H1 (cell line): ENCODE measurements around the gene NSUN7. TPM values are rescaled to one million over a fixed set of nuclear protein-coding genes. Genes with fewer than 3 reads are reported as not detected.

ENCODE experiments used
- CTCF ChIA-PET: fragments of 300-600 bp; sonication (Branson Sonifier 250); formaldehyde crosslinking; loops from one replicate; lab custom pipeline; 2021; ENCODE audit not compliant: partially characterized antibody; lab: Charles Lee
- POLR2A ChIA-PET: fragments of 300-600 bp; sonication (Branson Sonifier 250); formaldehyde crosslinking; loops from one replicate; lab custom pipeline; 2021; ENCODE audit warnings: inconsistent platforms; ENCODE audit not compliant: partially characterized antibody; lab: Charles Lee
- DNase-seq, 2 experiments: peaks; one replicate each; pipeline versions ENCODE4 v3.0.0 to v3.0.0-alpha.2; 2010 to 2022; ENCODE audit warnings: low spot score in 2 of 2, low read depth in 1 of 2, mixed read lengths in 1 of 2
- FAIRE-seq: peaks from 2 replicates; lab custom pipeline; 2011; peaks lifted over from hg19 to GRCh38; lab: Jason Lieb, UNC
- H2AFZ ChIP-seq: 2 replicates; pipeline ENCODE4 v1.8.1; 2012; ENCODE audit warnings: low read length, inconsistent platforms
- H2AK5ac ChIP-seq: 2 replicates; pipeline ENCODE4 v1.6.1; 2013; ENCODE audit warnings: low read depth, low read length
- H2BK120ac ChIP-seq: replicated peaks from 2 replicates; pipeline ENCODE3; 2013; ENCODE audit warnings: low read depth, low read length, inconsistent platforms
- H2BK12ac ChIP-seq: 2 replicates; pipeline ENCODE4 v1.6.1; 2013; ENCODE audit warnings: low read depth, low read length
- H2BK15ac ChIP-seq: 2 replicates; pipeline ENCODE4 v1.6.1; 2013; ENCODE audit warnings: low read length
- H2BK20ac ChIP-seq: 2 replicates; pipeline ENCODE4 v1.6.1; 2013; ENCODE audit warnings: low read length
- H2BK5ac ChIP-seq: 2 replicates; pipeline ENCODE4 v1.6.1; 2013; ENCODE audit warnings: low read depth, low read length
- H3K14ac ChIP-seq: 2 replicates; pipeline ENCODE4 v1.6.1; 2013; ENCODE audit warnings: inconsistent platforms; ENCODE audit not compliant: insufficient read length
- H3K18ac ChIP-seq: 2 replicates; pipeline ENCODE4 v1.6.1; 2013; ENCODE audit warnings: low read length; ENCODE audit errors: extremely low read depth
- H3K23ac ChIP-seq: 2 replicates; pipeline ENCODE4 v1.6.1; 2013; ENCODE audit warnings: inconsistent platforms; ENCODE audit not compliant: insufficient read length
- H3K23me2 ChIP-seq: 2 replicates; pipeline ENCODE4 v1.6.1; 2013; ENCODE audit warnings: low read depth, low read length
- H3K27ac ChIP-seq: 2 replicates; pipeline ENCODE4 v1.6.1; 2011; ENCODE audit warnings: low read depth, low read length, inconsistent platforms
- H3K27me3 ChIP-seq, 4 experiments: replicated peaks in 1 of 4; 1 replicate in 1 of 4; 2 replicates in 3 of 4; pipeline versions ENCODE4 v1.6.1 to v1.8.1; 2011 to 2013; ENCODE audit warnings: low read length in 3 of 4, mild to moderate bottlenecking in 3 of 4, inconsistent platforms in 2 of 4, mixed read lengths in 2 of 4, moderate library complexity in 1 of 4; ENCODE audit not compliant: control insufficient read depth in 3 of 4, insufficient read depth in 3 of 4; ENCODE audit errors: extremely low read depth in 1 of 4
- H3K36me3 ChIP-seq, 4 experiments: 2 replicates each; pipeline versions ENCODE4 v1.6.1 to v1.8.1; 2011 to 2013; ENCODE audit warnings: mild to moderate bottlenecking in 4 of 4, low read length in 3 of 4, moderate library complexity in 2 of 4, control low read depth in 1 of 4, inconsistent platforms in 1 of 4; ENCODE audit not compliant: insufficient read depth in 4 of 4, control insufficient read depth in 2 of 4
- H3K4ac ChIP-seq: replicated peaks from 2 replicates; pipeline ENCODE3; 2013; ENCODE audit warnings: low read length, low read depth, mixed read lengths, inconsistent platforms; ENCODE audit not compliant: insufficient read length
- H3K4me1 ChIP-seq, 4 experiments: replicated peaks in 1 of 4; 1 replicate in 1 of 4; 2 replicates in 3 of 4; pipeline versions ENCODE4 v1.6.1 to v1.8.1; 2011 to 2013; ENCODE audit warnings: low read length in 3 of 4, inconsistent platforms in 2 of 4, mixed read lengths in 1 of 4; ENCODE audit not compliant: insufficient read depth in 4 of 4, control insufficient read depth in 3 of 4
- H3K4me2 ChIP-seq, 2 experiments: 2 replicates each; pipeline versions ENCODE4 v1.6.1 to v1.8.1; 2011 to 2013; ENCODE audit warnings: low read depth in 2 of 2, low read length in 2 of 2, control low read depth in 1 of 2, inconsistent platforms in 1 of 2, mild to moderate bottlenecking in 1 of 2; ENCODE audit not compliant: insufficient read depth in 1 of 2
- H3K4me3 ChIP-seq, 4 experiments: fragments of 200-600, 300-600 bp in 1 of 4; sonication (generic), shearing (Covaris generic), sonication (Bioruptor Twin) in 1 of 4; 2 replicates each; pipeline versions ENCODE4 v1.5.1 to v1.8.1; 2011 to 2016; ENCODE audit warnings: low read length in 4 of 4, low read depth in 3 of 4, control low read depth in 2 of 4, inconsistent platforms in 2 of 4, mild to moderate bottlenecking in 2 of 4, mixed read lengths in 1 of 4, moderate library complexity in 1 of 4; ENCODE audit not compliant: insufficient read depth in 2 of 4; ENCODE audit errors: extremely low read depth in 1 of 4
- H3K56ac ChIP-seq: replicated peaks from 2 replicates; pipeline ENCODE3; 2013; ENCODE audit warnings: low read depth, mild to moderate bottlenecking, mixed read lengths, low read length, inconsistent platforms; ENCODE audit not compliant: insufficient read length
- H3K79me1 ChIP-seq: 2 replicates; pipeline ENCODE4 v1.6.1; 2013; ENCODE audit warnings: low read depth, low read length, control low read depth
- H3K79me2 ChIP-seq, 2 experiments: 2 replicates each; pipeline versions ENCODE4 v1.6.1 to v1.8.1; 2012 to 2013; ENCODE audit warnings: low read length in 2 of 2, mild to moderate bottlenecking in 2 of 2, inconsistent platforms in 1 of 2; ENCODE audit not compliant: insufficient read depth in 2 of 2, control insufficient read depth in 1 of 2
- H3K9ac ChIP-seq, 4 experiments: replicated peaks in 1 of 4; 1 replicate in 1 of 4; 2 replicates in 3 of 4; pipeline versions ENCODE4 v1.6.1 to v1.8.1; 2011 to 2013; ENCODE audit warnings: low read depth in 3 of 4, low read length in 3 of 4, control low read depth in 2 of 4, mild to moderate bottlenecking in 2 of 4, moderate library complexity in 2 of 4, inconsistent platforms in 1 of 4; ENCODE audit errors: extremely low read depth in 1 of 4
- H3K9me3 ChIP-seq, 2 experiments: 2 replicates each; pipeline versions ENCODE4 v1.6.1 to v1.8.1; 2012 to 2013; ENCODE audit warnings: mild to moderate bottlenecking in 2 of 2, moderate library complexity in 2 of 2, control low read depth in 1 of 2, inconsistent platforms in 1 of 2, low read depth in 1 of 2, low read length in 1 of 2, mixed read lengths in 1 of 2; ENCODE audit not compliant: insufficient read depth in 2 of 2
- H4K20me1 ChIP-seq, 2 experiments: replicated peaks in 1 of 2; 2 replicates each; pipeline versions ENCODE3 to v1.8.1; 2011 to 2013; ENCODE audit warnings: inconsistent platforms in 2 of 2, low read length in 2 of 2, mild to moderate bottlenecking in 1 of 2; ENCODE audit not compliant: insufficient read depth in 2 of 2, control insufficient read depth in 1 of 2
- H4K5ac ChIP-seq: 2 replicates; pipeline ENCODE4 v1.6.1; 2013; ENCODE audit warnings: low read length, low read depth, mixed read lengths, inconsistent platforms; ENCODE audit not compliant: insufficient read length
- H4K8ac ChIP-seq: 2 replicates; pipeline ENCODE4 v1.8.0; 2013; ENCODE audit warnings: mild to moderate bottlenecking, moderate library complexity, low read length, inconsistent platforms; ENCODE audit not compliant: insufficient read depth; ENCODE audit errors: extremely low read depth
- H4K91ac ChIP-seq: replicated peaks from 2 replicates; pipeline ENCODE3; 2013; ENCODE audit warnings: low read length, mixed read lengths, inconsistent platforms; ENCODE audit not compliant: insufficient read length
- BRCA1 ChIP-seq: IDR thresholded peaks from 2 replicates; pipeline ENCODE4 v1.6.1; 2012; ENCODE audit warnings: low read depth, low read length, improper control_type of control experiment
- FOSL1 ChIP-seq: IDR thresholded peaks from 2 replicates; pipeline ENCODE4 v1.6.1; 2011; ENCODE audit warnings: mild to moderate bottlenecking, low read depth, low read length, moderate library complexity; ENCODE audit not compliant: insufficient read depth
- HDAC2 ChIP-seq, 2 experiments: fragments of 300-600 bp in 1 of 2; sonication (generic) in 1 of 2; IDR thresholded peaks; 2 replicates each; pipeline ENCODE4 v1.6.1; 2011 to 2012; ENCODE audit warnings: low read depth in 2 of 2, low read length in 2 of 2, mild to moderate bottlenecking in 2 of 2, moderate library complexity in 2 of 2, borderline replicate concordance in 1 of 2, inconsistent platforms in 1 of 2
- RAD21 ChIP-seq, 2 experiments: IDR thresholded peaks in 1 of 2; conservative IDR thresholded peaks in 1 of 2; 2 replicates each; pipeline ENCODE4 v1.6.1; 2011; ENCODE audit warnings: low read depth in 2 of 2, low read length in 2 of 2, improper control_type of control experiment in 1 of 2, inconsistent platforms in 1 of 2, mild to moderate bottlenecking in 1 of 2, moderate library complexity in 1 of 2
- RBBP5 ChIP-seq: IDR thresholded peaks from 2 replicates; pipeline ENCODE4 v1.7.1; 2012; ENCODE audit warnings: low read depth, mild to moderate bottlenecking, inconsistent platforms, low read length, moderate library complexity, borderline replicate concordance
- WGBS, 2 experiments: shearing (Covaris generic) in 1 of 2; methylation state at CpG; one replicate each; pipeline versions ENCODE4 v1.1.6 to v1.1.7; 2013 to 2015; ENCODE audit warnings: low lambda C conversion rate in 2 of 2, mixed read lengths in 2 of 2, inconsistent platforms in 1 of 2, low coverage in 1 of 2, missing lambda C conversion rate in 1 of 2; ENCODE audit not compliant: insufficient replicate concordance in 2 of 2, insufficient coverage in 1 of 2, insufficient read length in 1 of 2; ENCODE audit errors: extremely low coverage in 1 of 2, missing lambda C conversion rate in 1 of 2; 5-methylcytosine and 5-hydroxymethylcytosine counted together
- polyA plus RNA-seq, 7 experiments: library from polyadenylated mRNA; depleted of rRNA in 3 of 7; stranded (reverse) in 5 of 7; unstranded in 2 of 7; fragments of >200 nt in 5 of 7; fragments of 200-250 nt in 2 of 7; gene quantifications; 1 replicate in 5 of 7; 2 replicates in 1 of 7; 4 replicates in 1 of 7; pipeline versions ENCODE4 v1.2.1 to v1.2.3, GENCODE V29; 2011 to 2013; ENCODE audit warnings: missing spikeins in 2 of 7, mixed read lengths in 2 of 7
- total RNA-seq: library from RNA; stranded (reverse); fragmentation: NEBNext Ultra II Directional; extraction: Animal tissue kit (Norgen Biotek cat#: 25700); gene quantifications from 2 replicates; pipeline ENCODE4 v1.2.1, GENCODE V29; 2021
- TF ChIP-seq, protein P1 (sequence below): IDR thresholded peaks from 2 replicates; pipeline ENCODE4 v1.6.1; 2012; ENCODE audit warnings: inconsistent platforms

The NSUN7 gene
- total and polyA plus RNA-seq, 2 of the 8 experiments (the other 6 are each of a cell fraction or from before 2014, with no cell fraction given), result 8.8 to 24.4 TPM

DNA sequence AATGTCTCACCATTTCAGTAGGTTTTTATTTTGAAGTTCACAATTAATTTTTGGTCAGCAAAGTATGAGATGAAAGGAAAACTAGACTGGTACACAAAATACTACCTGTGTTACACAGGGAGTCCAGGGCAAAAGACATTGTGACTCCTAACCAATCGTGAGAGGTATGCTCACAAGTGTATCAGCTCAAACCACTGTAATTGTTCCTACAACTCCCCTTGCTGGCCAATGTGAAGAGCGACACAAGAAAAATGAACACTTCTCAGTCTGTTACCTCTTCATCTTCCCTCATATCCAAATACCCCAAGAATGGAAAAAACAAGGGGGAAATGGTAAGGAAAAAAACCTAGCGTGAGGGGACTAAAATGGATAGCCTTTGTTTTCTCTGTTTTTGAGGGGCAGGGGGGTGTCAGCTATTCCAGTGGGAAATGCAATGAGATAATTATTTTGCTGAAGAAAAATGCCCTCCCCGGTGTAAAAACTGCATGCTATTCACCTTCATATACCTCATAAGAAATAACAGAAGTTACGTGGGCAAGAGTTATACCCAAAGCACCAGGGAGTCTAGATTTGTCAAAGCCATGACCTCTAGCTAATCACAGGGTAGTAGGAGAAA is 30.6 kb upstream of the NSUN7 start:
- no peak overlapping the region for H4K8ac ChIP-seq
- H2BK120ac ChIP-seq, result no peak overlapping the region
- no peak overlapping the region for H4K91ac ChIP-seq
- H2BK12ac ChIP-seq, result no peak overlapping the region
- H3K9ac ChIP-seq, result no peak overlapping the region
- DNase-seq (no peak), FAIRE-seq (peak; percentile 91)
- no peak overlapping the region for H3K23ac ChIP-seq
- no peaks in the 10 kb centered on the region for H3K36me3 ChIP-seq
- WGBS, 2 experiments, result 51% methylated on average over 5 of the region's 5 CpGs; no CpG with 5 or more reads in 1 of the 2 experiments
- no peak overlapping the region for H2BK5ac ChIP-seq
- ChIA-PET CTCF (interaction anchor here (0.6 to 1.9 kb wide), 26 partner anchors 10 to 1813 kb away, joined by 3 to 8 read pairs (median 3); no protein-coding TSS in a partner anchor), POLR2A (interaction anchor here (0.8 kb wide), 1 partner anchor 54 kb away, joined by 3 read pairs; no protein-coding TSS in a partner anchor)
- no peaks in the 10 kb centered on the region for H3K23me2 ChIP-seq
- no peaks in the 10 kb centered on the region for H3K9me3 ChIP-seq
- H3K4ac ChIP-seq, result no peak overlapping the region
- H2AFZ ChIP-seq, result no peak overlapping the region
- H3K18ac ChIP-seq, result no peak overlapping the region
- H3K27me3 ChIP-seq, result no peaks in the 10 kb centered on the region
- H3K56ac ChIP-seq, result no peak overlapping the region
- H3K27ac ChIP-seq, result no peak overlapping the region
- H2BK15ac ChIP-seq, result no peak overlapping the region
- H4K5ac ChIP-seq, result no peak overlapping the region
- H3K79me1 ChIP-seq, result no peaks in the 10 kb centered on the region
- H3K4me2 ChIP-seq, result peak overlapping the region in 1 of 2 experiments; percentile 55; a peak in 1 of 4 replicates
- peaks cover 0 to 16% (median 7%) of the 10 kb centered on the region in 4 experiments; a peak in 3 of 7 replicates for H3K4me1 ChIP-seq
- H4K20me1 ChIP-seq, result no peaks in the 10 kb centered on the region
- peak overlapping the region in 1 of 4 experiments; percentile 5; a peak in 1 of 8 replicates for H3K4me3 ChIP-seq
- H3K79me2 ChIP-seq, result no peaks in the 10 kb centered on the region
- no peak overlapping the region for H3K14ac ChIP-seq
- H2BK20ac ChIP-seq, result no peak overlapping the region
- no peak overlapping the region for H2AK5ac ChIP-seq
- TF ChIP-seq, protein P1, sequence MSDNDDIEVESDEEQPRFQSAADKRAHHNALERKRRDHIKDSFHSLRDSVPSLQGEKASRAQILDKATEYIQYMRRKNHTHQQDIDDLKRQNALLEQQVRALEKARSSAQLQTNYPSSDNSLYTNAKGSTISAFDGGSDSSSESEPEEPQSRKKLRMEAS, result no peak
- no peak for TF ChIP-seq HDAC2 (IDR thresholded peaks at IDR 0.05; ENCODE audit: borderline replicate concordance in 1 of 2, low read depth in 2 of 2, low read length in 2 of 2)
- TF ChIP-seq RAD21 (IDR thresholded peaks at IDR 0.05 in 1 of 2, conservative IDR thresholded peaks at IDR 0.05 in 1 of 2; ENCODE audit: low read depth in 2 of 2, low read length in 2 of 2), result peak; percentile 91 to 94
- TF ChIP-seq RBBP5, result no peak
- no peak for TF ChIP-seq BRCA1
- no peak for TF ChIP-seq FOSL1
